Fibroblast of lung (primary cell): ENCODE measurements around the gene HDAC4. TPM values are rescaled to one million over a fixed set of nuclear protein-coding genes. Genes with fewer than 3 reads are reported as not detected.

Experiments used
- DNase-seq, 2 donors: peaks; one replicate each; pipeline versions ENCODE4 v3.0.0 to v3.0.0-alpha.2; 2010; ENCODE audit warnings: low read depth in 2 of 2
- H2AFZ ChIP-seq: 2 replicates; pipeline ENCODE4 v1.5.1; 2012; ENCODE audit warnings: low read length, control low read depth, inconsistent platforms
- H3K27ac ChIP-seq: 2 replicates; pipeline ENCODE4 v1.5.1; 2011; ENCODE audit warnings: low read length, control low read depth; ENCODE audit not compliant: insufficient read depth
- H3K27me3 ChIP-seq: 2 replicates; pipeline ENCODE4 v1.5.1; 2011; ENCODE audit warnings: mild to moderate bottlenecking, low read length; ENCODE audit not compliant: control insufficient read depth, insufficient read depth
- H3K36me3 ChIP-seq: 2 replicates; pipeline ENCODE4 v1.5.1; 2011; ENCODE audit warnings: low read length; ENCODE audit not compliant: control insufficient read depth, insufficient read depth
- H3K4me1 ChIP-seq: 2 replicates; pipeline ENCODE4 v1.5.1; 2011; ENCODE audit warnings: low read length; ENCODE audit not compliant: control insufficient read depth, insufficient read depth; ENCODE audit errors: extremely low read depth
- H3K4me2 ChIP-seq: 2 replicates; pipeline ENCODE4 v1.5.1; 2011; ENCODE audit warnings: low read length, control low read depth; ENCODE audit not compliant: insufficient read depth; ENCODE audit errors: extremely low read depth
- H3K4me3 ChIP-seq, 4 experiments: fragments of 200-600 bp in 1 of 4; sonication (generic) in 1 of 4; replicated peaks in 1 of 4; 2 replicates each; pipeline ENCODE4 v1.5.1; 2011 to 2016; ENCODE audit warnings: low read length in 4 of 4, low read depth in 3 of 4, mild to moderate bottlenecking in 3 of 4, control low read depth in 2 of 4, inconsistent platforms in 1 of 4, mixed read lengths in 1 of 4; ENCODE audit not compliant: insufficient read depth in 1 of 4; ENCODE audit errors: control extremely low read depth in 1 of 4
- H3K79me2 ChIP-seq: 2 replicates; pipeline ENCODE4 v1.5.1; 2012; ENCODE audit warnings: mild to moderate bottlenecking, low read length, inconsistent platforms; ENCODE audit not compliant: control insufficient read depth, insufficient read depth
- H3K9ac ChIP-seq: 2 replicates; pipeline ENCODE4 v1.5.1; 2011; ENCODE audit warnings: mild to moderate bottlenecking, low read length, control low read depth; ENCODE audit not compliant: insufficient read depth
- H3K9me3 ChIP-seq: 2 replicates; pipeline ENCODE4 v1.5.1; 2012; ENCODE audit warnings: low read depth, low read length; ENCODE audit not compliant: control insufficient read depth, insufficient read depth
- H4K20me1 ChIP-seq: 2 replicates; pipeline ENCODE4 v1.5.1; 2011; ENCODE audit warnings: low read length; ENCODE audit not compliant: control insufficient read depth, insufficient read depth; ENCODE audit errors: extremely low read depth
- EZH2 ChIP-seq: IDR thresholded peaks from 2 replicates; pipeline ENCODE4 v1.5.1; 2012; ENCODE audit warnings: low read length, control low read depth, mild to moderate bottlenecking; ENCODE audit errors: missing control alignments
- polyA plus RNA-seq, 2 donors: library from polyadenylated mRNA; depleted of rRNA in 1 of 2; stranded (reverse) in 1 of 2; unstranded in 1 of 2; fragments of >200 nt; gene quantifications; 2 replicates each; pipeline ENCODE4 v1.2.1, GENCODE V29; 2011 to 2012; ENCODE audit warnings: missing spikeins in 1 of 2
- total RNA-seq: library from RNA; depleted of rRNA; stranded (reverse); fragments of >200 nt; gene quantifications from 2 replicates; pipeline ENCODE4 v1.2.1, GENCODE V29; 2014
- TF ChIP-seq, protein P1 (sequence below), 2 donors: IDR thresholded peaks in 1 of 2; conservative IDR thresholded peaks in 1 of 2; 1 replicate in 1 of 2; 2 replicates in 1 of 2; pipeline ENCODE4 v1.5.1; 2011 to 2012; ENCODE audit warnings: low read length in 2 of 2, control low read depth in 1 of 2, inconsistent platforms in 1 of 2, low read depth in 1 of 2, mild to moderate bottlenecking in 1 of 2

HDAC4 gene
- total and polyA plus RNA-seq, 2 donors (not counting 1 experiment from before 2014, with no cell fraction given) = 7.4 to 19.8 TPM

DNA sequence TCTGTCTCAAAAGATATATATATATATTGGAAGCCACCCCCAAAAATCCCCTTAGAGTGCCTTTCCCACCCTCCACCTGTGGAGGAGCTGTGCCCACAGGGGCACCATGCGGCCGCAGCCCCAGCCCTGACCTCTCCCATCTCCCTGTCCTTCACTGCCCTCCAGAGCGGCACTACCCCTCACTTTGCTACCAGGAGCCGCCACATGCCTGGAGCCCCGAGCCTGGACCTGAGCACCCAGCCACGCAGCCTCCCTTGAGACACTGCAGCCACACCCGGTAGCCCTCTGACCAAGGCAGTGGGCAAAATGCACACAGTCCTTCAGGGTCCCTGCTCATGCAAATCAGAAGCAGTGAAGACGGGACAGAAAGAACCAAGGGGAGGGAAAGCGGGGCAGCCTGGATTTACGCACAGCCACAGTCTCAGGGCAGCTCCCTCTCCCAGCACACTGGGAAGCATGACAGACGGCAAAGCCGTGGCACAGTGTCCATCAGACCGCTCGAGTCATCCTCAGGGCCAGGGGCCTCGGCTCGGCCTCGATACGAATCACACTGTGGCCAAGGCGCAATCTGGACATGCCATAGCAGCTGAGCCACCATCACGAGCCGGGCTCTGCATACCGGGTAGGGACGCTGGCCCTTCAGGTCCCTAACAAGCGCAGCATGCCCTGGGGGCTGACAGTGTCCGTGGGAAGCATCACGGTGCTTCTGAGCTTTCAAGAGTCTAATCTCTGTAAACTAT lies 10.1 kb downstream of the HDAC4 start:
- no peaks in the 10 kb centered on the region for H4K20me1 ChIP-seq
- no peaks in the 10 kb centered on the region for H3K36me3 ChIP-seq
- no peak overlapping the region for H3K4me3 ChIP-seq
- no peak overlapping the region for H2AFZ ChIP-seq
- no peak overlapping the region for H3K27ac ChIP-seq
- no peak overlapping the region for H3K9ac ChIP-seq
- H3K27me3 ChIP-seq = no peaks in the 10 kb centered on the region
- TF ChIP-seq, protein P1, sequence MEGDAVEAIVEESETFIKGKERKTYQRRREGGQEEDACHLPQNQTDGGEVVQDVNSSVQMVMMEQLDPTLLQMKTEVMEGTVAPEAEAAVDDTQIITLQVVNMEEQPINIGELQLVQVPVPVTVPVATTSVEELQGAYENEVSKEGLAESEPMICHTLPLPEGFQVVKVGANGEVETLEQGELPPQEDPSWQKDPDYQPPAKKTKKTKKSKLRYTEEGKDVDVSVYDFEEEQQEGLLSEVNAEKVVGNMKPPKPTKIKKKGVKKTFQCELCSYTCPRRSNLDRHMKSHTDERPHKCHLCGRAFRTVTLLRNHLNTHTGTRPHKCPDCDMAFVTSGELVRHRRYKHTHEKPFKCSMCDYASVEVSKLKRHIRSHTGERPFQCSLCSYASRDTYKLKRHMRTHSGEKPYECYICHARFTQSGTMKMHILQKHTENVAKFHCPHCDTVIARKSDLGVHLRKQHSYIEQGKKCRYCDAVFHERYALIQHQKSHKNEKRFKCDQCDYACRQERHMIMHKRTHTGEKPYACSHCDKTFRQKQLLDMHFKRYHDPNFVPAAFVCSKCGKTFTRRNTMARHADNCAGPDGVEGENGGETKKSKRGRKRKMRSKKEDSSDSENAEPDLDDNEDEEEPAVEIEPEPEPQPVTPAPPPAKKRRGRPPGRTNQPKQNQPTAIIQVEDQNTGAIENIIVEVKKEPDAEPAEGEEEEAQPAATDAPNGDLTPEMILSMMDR (conservative IDR thresholded peaks at IDR 0.05 in 1 of 2, IDR thresholded peaks at IDR 0.05 in 1 of 2; ENCODE audit: low read depth in 1 of 2, low read length in 2 of 2) = no peak
- TF ChIP-seq EZH2 = no peak
- no peak for DNase-seq
- no peak overlapping the region for H3K4me2 ChIP-seq
- H3K4me1 ChIP-seq = peaks cover 4% of the 10 kb centered on the region
- H3K79me2 ChIP-seq = peaks cover 10% of the 10 kb centered on the region
- no peaks in the 10 kb centered on the region for H3K9me3 ChIP-seq

DNA sequence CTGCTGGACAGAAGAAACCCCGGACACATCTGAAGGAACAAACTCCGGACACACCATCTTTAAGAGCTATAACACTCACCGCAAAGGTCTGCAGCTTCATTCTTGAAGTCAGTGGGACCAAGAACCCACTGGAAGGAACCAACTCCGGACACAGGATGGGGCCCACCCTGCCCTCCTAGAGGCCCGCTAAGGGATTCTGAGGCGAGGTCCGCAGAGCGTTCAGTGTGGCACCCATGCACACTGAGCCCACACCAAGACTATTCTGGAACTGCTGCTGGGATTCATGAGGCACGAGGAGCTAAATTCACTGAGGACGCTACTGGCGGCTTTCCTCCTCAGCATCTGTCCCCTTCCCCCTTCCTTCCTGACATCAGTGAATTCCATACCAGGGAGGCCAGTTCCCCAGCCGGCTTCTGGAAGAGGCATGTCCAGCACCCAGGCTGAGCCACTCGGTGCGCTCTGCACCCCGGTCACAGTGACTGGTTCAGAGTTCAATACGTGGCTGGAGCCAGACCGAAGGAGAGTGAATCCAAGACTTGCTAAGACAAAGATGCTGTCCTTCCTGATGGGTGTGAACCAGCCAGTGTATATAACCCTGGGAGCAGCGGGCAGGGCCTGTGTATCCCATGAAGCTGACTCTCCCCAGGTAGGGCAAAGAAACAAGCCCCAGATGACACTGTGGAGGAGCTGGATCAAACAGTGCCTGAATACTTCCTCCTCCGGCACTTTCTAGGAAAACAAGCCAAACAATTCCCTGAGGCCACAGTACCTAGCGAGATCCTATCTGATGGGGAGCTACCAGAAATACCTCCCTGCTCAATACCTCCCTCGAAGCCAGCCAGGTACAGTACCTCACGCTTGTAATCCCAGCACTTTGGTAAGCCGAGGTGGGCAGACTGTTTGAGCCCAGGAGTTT lies 11.1 kb downstream of the HDAC4 start:
- Histone ChIP-seq H3K36me3 (no peaks in the 10 kb centered on the region), H3K4me1 (peaks cover 4% of the 10 kb centered on the region), H3K9me3 (no peaks in the 10 kb centered on the region), H3K27me3 (no peaks in the 10 kb centered on the region), H3K4me3 (no peak overlapping the region), H3K9ac (no peak overlapping the region), H4K20me1 (no peaks in the 10 kb centered on the region), H3K4me2 (no peak overlapping the region), H2AFZ (no peak overlapping the region), H3K27ac (no peak overlapping the region), H3K79me2 (peaks cover 10% of the 10 kb centered on the region)
- no peak for DNase-seq
- TF ChIP-seq EZH2 = no peak
- TF ChIP-seq, protein P1 (conservative IDR thresholded peaks at IDR 0.05 in 1 of 2, IDR thresholded peaks at IDR 0.05 in 1 of 2; ENCODE audit: low read depth in 1 of 2, low read length in 2 of 2) = no peak
